ENCODE results near the gene HIRA. TPM values are rescaled to one million over a fixed set of nuclear protein-coding genes. Genes with fewer than 3 reads are reported as not detected.

HIRA gene
- total and polyA plus RNA-seq, 2 experiments from 2014 or later = 9.4 to 58.3 TPM

GRCh38 chr22:19287076-19287707 lies 144.3 kb downstream of the HIRA start (continued):
- TF ChIP-seq, protein P1, sequence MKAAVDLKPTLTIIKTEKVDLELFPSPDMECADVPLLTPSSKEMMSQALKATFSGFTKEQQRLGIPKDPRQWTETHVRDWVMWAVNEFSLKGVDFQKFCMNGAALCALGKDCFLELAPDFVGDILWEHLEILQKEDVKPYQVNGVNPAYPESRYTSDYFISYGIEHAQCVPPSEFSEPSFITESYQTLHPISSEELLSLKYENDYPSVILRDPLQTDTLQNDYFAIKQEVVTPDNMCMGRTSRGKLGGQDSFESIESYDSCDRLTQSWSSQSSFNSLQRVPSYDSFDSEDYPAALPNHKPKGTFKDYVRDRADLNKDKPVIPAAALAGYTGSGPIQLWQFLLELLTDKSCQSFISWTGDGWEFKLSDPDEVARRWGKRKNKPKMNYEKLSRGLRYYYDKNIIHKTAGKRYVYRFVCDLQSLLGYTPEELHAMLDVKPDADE (IDR thresholded peaks at IDR 0.05) = no peak

- H3K4me2 ChIP-seq = peak overlapping the region; percentile 68
- no peaks in the 10 kb centered on the region for H3K9me2 ChIP-seq (ENCODE audit: insufficient read depth)
- H4K20me1 ChIP-seq (replicated peaks; ENCODE audit: insufficient read depth) = 0 out of 2 replicates have a peak, but pooled peaks cover 7% of the 10 kb centered on the region
- no peak overlapping the region for H2AFZ ChIP-seq
- H3K4me1 ChIP-seq (ENCODE audit: insufficient read depth) = peaks cover 41% of the 10 kb centered on the region
- H3K36me3 Mint-ChIP-seq (ENCODE audit: low read depth) = no peaks in the 10 kb centered on the region; the same call in 2 of the 3 replicates
- peak overlapping the region; percentile 30 for H3K4me3 ChIP-seq
- H3K4me1 Mint-ChIP-seq = peaks cover 47% of the 10 kb centered on the region
- ATAC-seq (no peak), DNase-seq (ENCODE audit: low spot score) (no peak)
- H3K27me3 Mint-ChIP-seq (ENCODE audit: insufficient read depth, low read depth, poor library complexity) = peaks cover 7% of the 10 kb centered on the region
- H3K27ac Mint-ChIP-seq = peak overlapping the region; percentile 25; the same call in 1 of the 2 replicates
- no peaks in the 10 kb centered on the region for H3K36me3 ChIP-seq (ENCODE audit: insufficient read depth)
- 0 out of 2 replicates have a peak, but pooled peaks cover 6% of the 10 kb centered on the region for H3K79me2 ChIP-seq (replicated peaks; ENCODE audit: insufficient read depth)
- peak overlapping the region; percentile 93 for H3K27ac ChIP-seq (ENCODE audit: low read depth)
- no peak overlapping the region for H3K4me3 Mint-ChIP-seq
- H3K27me3 ChIP-seq (ENCODE audit: insufficient read depth) = peaks cover 14% of the 10 kb centered on the region
- no peaks in the 10 kb centered on the region; the same call in 1 of the 2 replicates for H3F3A ChIP-seq (replicated peaks; ENCODE audit: low read depth)
- no peaks in the 10 kb centered on the region; the same call in 2 of the 3 replicates for H3K9me3 Mint-ChIP-seq
- TF ChIP-seq, protein P2, sequence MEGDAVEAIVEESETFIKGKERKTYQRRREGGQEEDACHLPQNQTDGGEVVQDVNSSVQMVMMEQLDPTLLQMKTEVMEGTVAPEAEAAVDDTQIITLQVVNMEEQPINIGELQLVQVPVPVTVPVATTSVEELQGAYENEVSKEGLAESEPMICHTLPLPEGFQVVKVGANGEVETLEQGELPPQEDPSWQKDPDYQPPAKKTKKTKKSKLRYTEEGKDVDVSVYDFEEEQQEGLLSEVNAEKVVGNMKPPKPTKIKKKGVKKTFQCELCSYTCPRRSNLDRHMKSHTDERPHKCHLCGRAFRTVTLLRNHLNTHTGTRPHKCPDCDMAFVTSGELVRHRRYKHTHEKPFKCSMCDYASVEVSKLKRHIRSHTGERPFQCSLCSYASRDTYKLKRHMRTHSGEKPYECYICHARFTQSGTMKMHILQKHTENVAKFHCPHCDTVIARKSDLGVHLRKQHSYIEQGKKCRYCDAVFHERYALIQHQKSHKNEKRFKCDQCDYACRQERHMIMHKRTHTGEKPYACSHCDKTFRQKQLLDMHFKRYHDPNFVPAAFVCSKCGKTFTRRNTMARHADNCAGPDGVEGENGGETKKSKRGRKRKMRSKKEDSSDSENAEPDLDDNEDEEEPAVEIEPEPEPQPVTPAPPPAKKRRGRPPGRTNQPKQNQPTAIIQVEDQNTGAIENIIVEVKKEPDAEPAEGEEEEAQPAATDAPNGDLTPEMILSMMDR (conservative IDR thresholded peaks at IDR 0.05; ENCODE audit: low read depth in 2 of 2) = no peak
- no peak for TF ChIP-seq CREB1 (CRISPR knock-in tag; IDR thresholded peaks at IDR 0.05; ENCODE audit: low read depth)
- no peak for TF ChIP-seq ZNF114 (CRISPR knock-in tag; IDR thresholded peaks at IDR 0.05)
- TF ChIP-seq, protein P1 (IDR thresholded peaks at IDR 0.05) = no peak
- no peak for TF ChIP-seq EZH2 (IDR thresholded peaks at IDR 0.05; ENCODE audit: low read depth, unreplicated experiment)
- TF ChIP-seq ZNF331 (CRISPR knock-in tag; IDR thresholded peaks at IDR 0.05; ENCODE audit: low read depth) = no peak
- no peak for TF ChIP-seq REST (IDR thresholded peaks at IDR 0.05; ENCODE audit: unreplicated experiment)
- no peak for TF ChIP-seq JUNB (IDR thresholded peaks at IDR 0.05; ENCODE audit: unreplicated experiment)
- no peak for TF ChIP-seq NANOG (IDR thresholded peaks at IDR 0.05; ENCODE audit: borderline replicate concordance)
- TF ChIP-seq POLR2AphosphoS5 (IDR thresholded peaks at IDR 0.05; ENCODE audit: low read depth) = no peak
- TF ChIP-seq STAT1 (IDR thresholded peaks at IDR 0.05; ENCODE audit: unreplicated experiment) = no peak
- TF ChIP-seq EZH2phosphoT487 (IDR thresholded peaks at IDR 0.05; ENCODE audit: unreplicated experiment) = no peak
Measured at GRCh38 chr22:19285831-19286230, 145.7 kb downstream of the HIRA start.
